H9 (cell line): ENCODE measurements around the gene STYXL2. TPM values are rescaled to one million over a fixed set of nuclear protein-coding genes. Genes with fewer than 3 reads are reported as not detected.
A peak's percentile ranks its signal among the peaks of the same experiment; 100 is the strongest.

Experiments
- DNase-seq: peaks from one replicate; pipeline ENCODE4 v3.0.0-alpha.2; 2017
- H2AFZ ChIP-seq: one replicate; pipeline ENCODE4 v1.6.1; 2013; ENCODE audit warnings: mild to moderate bottlenecking, low read length, control low read depth, moderate library complexity
- H2AK5ac ChIP-seq: 2 replicates; pipeline ENCODE4 v1.6.1; 2013; ENCODE audit warnings: low read length, control low read depth, mixed read lengths; ENCODE audit not compliant: insufficient read length
- H2BK120ac ChIP-seq: one replicate; pipeline ENCODE4 v1.6.1; 2013; ENCODE audit warnings: low read depth, mild to moderate bottlenecking, low read length, control low read depth, inconsistent platforms; ENCODE audit not compliant: poor library complexity, severe bottlenecking
- H2BK12ac ChIP-seq: 2 replicates; pipeline ENCODE4 v1.6.1; 2013; ENCODE audit warnings: low read length, control low read depth, mixed read lengths, low read depth; ENCODE audit not compliant: insufficient read length
- H2BK15ac ChIP-seq: 2 replicates; pipeline ENCODE4 v1.6.1; 2013; ENCODE audit warnings: low read depth, low read length, control low read depth
- H2BK20ac ChIP-seq: one replicate; pipeline ENCODE4 v1.6.1; 2013; ENCODE audit warnings: low read depth, mild to moderate bottlenecking, low read length, control low read depth, inconsistent platforms; ENCODE audit not compliant: poor library complexity, severe bottlenecking
- H2BK5ac ChIP-seq: 2 replicates; pipeline ENCODE4 v1.6.1; 2013; ENCODE audit warnings: low read length, control low read depth, mixed read lengths; ENCODE audit not compliant: insufficient read length
- H3K14ac ChIP-seq: 2 replicates; pipeline ENCODE4 v1.6.1; 2013; ENCODE audit warnings: low read length, control low read depth; ENCODE audit not compliant: insufficient read depth
- H3K18ac ChIP-seq: 2 replicates; pipeline ENCODE4 v1.6.1; 2013; ENCODE audit warnings: low read depth, mild to moderate bottlenecking, mixed read lengths, low read length, control low read depth; ENCODE audit not compliant: insufficient read length
- H3K23ac ChIP-seq: 2 replicates; pipeline ENCODE4 v1.6.1; 2013; ENCODE audit warnings: low read length, control low read depth, mixed read lengths, low read depth; ENCODE audit not compliant: insufficient read length
- H3K23me2 ChIP-seq: 2 replicates; pipeline ENCODE4 v1.6.1; 2013; ENCODE audit warnings: low read depth, mild to moderate bottlenecking, mixed read lengths, low read length, control low read depth; ENCODE audit not compliant: insufficient read length, poor library complexity, severe bottlenecking
- H3K27ac ChIP-seq: 2 replicates; pipeline ENCODE4 v1.5.1; 2013; ENCODE audit warnings: low read length, control low read depth, mixed read lengths, low read depth; ENCODE audit not compliant: insufficient read length
- H3K27me3 ChIP-seq: 2 replicates; pipeline ENCODE4 v1.6.1; 2013; ENCODE audit warnings: low read length, control low read depth, inconsistent platforms; ENCODE audit not compliant: insufficient read depth
- H3K4ac ChIP-seq: 2 replicates; pipeline ENCODE4 v1.6.1; 2013; ENCODE audit warnings: low read depth, mild to moderate bottlenecking, control low read depth, inconsistent platforms, low read length, moderate library complexity
- H3K4me1 ChIP-seq: 2 replicates; pipeline ENCODE4 v1.6.1; 2013; ENCODE audit warnings: low read length, control low read depth, inconsistent platforms; ENCODE audit not compliant: insufficient read depth
- H3K4me2 ChIP-seq: 2 replicates; pipeline ENCODE4 v1.6.1; 2013; ENCODE audit warnings: low read length, control low read depth, mixed read lengths; ENCODE audit not compliant: insufficient read length, insufficient read depth
- H3K56ac ChIP-seq: 2 replicates; pipeline ENCODE4 v1.6.1; 2013; ENCODE audit warnings: low read depth, mild to moderate bottlenecking, mixed read lengths, low read length, control low read depth; ENCODE audit not compliant: insufficient read length
- H3K79me1 ChIP-seq: 2 replicates; pipeline ENCODE4 v1.6.1; 2013; ENCODE audit warnings: low read depth, mild to moderate bottlenecking, moderate library complexity, low read length, control low read depth, inconsistent platforms; ENCODE audit not compliant: insufficient read depth, poor library complexity, severe bottlenecking
- H3K79me2 ChIP-seq: 2 replicates; pipeline ENCODE4 v1.6.1; 2013; ENCODE audit warnings: low read length, control low read depth, inconsistent platforms; ENCODE audit not compliant: insufficient read depth
- H3K9ac ChIP-seq: 2 replicates; pipeline ENCODE4 v1.6.1; 2013; ENCODE audit warnings: low read length, control low read depth, mixed read lengths; ENCODE audit not compliant: insufficient read length; ENCODE audit errors: extremely low read depth
- H3K9me3 ChIP-seq: one replicate; pipeline ENCODE4 v1.6.1; 2013; ENCODE audit warnings: low read depth, low read length, inconsistent platforms; ENCODE audit not compliant: control insufficient read depth
- H3T11ph ChIP-seq: one replicate; pipeline ENCODE4 v1.6.1; 2013; ENCODE audit warnings: mild to moderate bottlenecking, low read length, control low read depth, inconsistent platforms
- H4K20me1 ChIP-seq: one replicate; pipeline ENCODE4 v1.6.1; 2013; ENCODE audit not compliant: control insufficient read depth, insufficient read length, insufficient read depth
- H4K5ac ChIP-seq: 2 replicates; pipeline ENCODE4 v1.6.1; 2013; ENCODE audit warnings: low read depth, mild to moderate bottlenecking, mixed read lengths, low read length, control low read depth; ENCODE audit not compliant: insufficient read length
- H4K8ac ChIP-seq: replicated peaks from 2 replicates; pipeline ENCODE4 v1.6.1; 2013; ENCODE audit warnings: low read length, control low read depth, mixed read lengths, low read depth; ENCODE audit not compliant: insufficient read length
- H4K91ac ChIP-seq: 2 replicates; pipeline ENCODE4 v1.6.1; 2013; ENCODE audit warnings: low read depth, mild to moderate bottlenecking, moderate library complexity, mixed read lengths, low read length, control low read depth; ENCODE audit not compliant: insufficient read length
- H3K27ac Mint-ChIP-seq, 3 experiments: 2 replicates in 2 of 3; 3 replicates in 1 of 3; pipeline ENCODE4 v1.8.0; 2020 to 2021; ENCODE audit warnings: mixed read lengths in 3 of 3, mild to moderate bottlenecking in 1 of 3, moderate library complexity in 1 of 3
- H3K27me3 Mint-ChIP-seq: 2 replicates; pipeline ENCODE4 v1.8.0; 2021; ENCODE audit warnings: low read depth, mild to moderate bottlenecking, moderate library complexity, mixed read lengths
- H3K36me3 Mint-ChIP-seq, 3 experiments: 2 replicates in 2 of 3; 3 replicates in 1 of 3; pipeline ENCODE4 v1.8.0; 2020 to 2021; ENCODE audit warnings: low read depth in 3 of 3, mixed read lengths in 3 of 3; ENCODE audit not compliant: insufficient read depth in 1 of 3
- H3K4me1 Mint-ChIP-seq, 2 experiments: 2 replicates each; pipeline ENCODE4 v1.8.0; 2020; ENCODE audit warnings: mixed read lengths in 2 of 2
- H3K4me3 Mint-ChIP-seq, 2 experiments: 2 replicates in 1 of 2; 3 replicates in 1 of 2; pipeline ENCODE4 v1.8.0; 2020 to 2021; ENCODE audit warnings: mild to moderate bottlenecking in 2 of 2, mixed read lengths in 2 of 2, moderate library complexity in 1 of 2
- H3K9me3 Mint-ChIP-seq, 2 experiments: 2 replicates in 1 of 2; 3 replicates in 1 of 2; pipeline ENCODE4 v1.8.0; 2020; ENCODE audit warnings: mild to moderate bottlenecking in 2 of 2, mixed read lengths in 2 of 2, moderate library complexity in 1 of 2
- whole genome bisulfite sequencing: extraction: QIAGEN DNeasy Blood & Tissue Kit; methylation state at CpG from one replicate; pipeline ENCODE4 v1.1.7; 2013; ENCODE audit warnings: missing lambda C conversion rate, low lambda C conversion rate, mixed read lengths; ENCODE audit not compliant: insufficient read length; ENCODE audit errors: extremely low coverage; 5-methylcytosine and 5-hydroxymethylcytosine counted together
- total RNA-seq: library from RNA; stranded (reverse); gene quantifications from 2 replicates; pipeline ENCODE4 v1.2.1, GENCODE V29; 2021
- TF ChIP-seq, protein P1 (sequence below): fragments of 200-600 bp; sonication (generic); conservative IDR thresholded peaks from 3 replicates; pipeline ENCODE4 v1.8.0; 2021; ENCODE audit warnings: antibody characterized with exemption, mild to moderate bottlenecking

Gene STYXL2
- total RNA-seq, 1 experiment from 2014 or later, result 0.09 TPM

DNA sequence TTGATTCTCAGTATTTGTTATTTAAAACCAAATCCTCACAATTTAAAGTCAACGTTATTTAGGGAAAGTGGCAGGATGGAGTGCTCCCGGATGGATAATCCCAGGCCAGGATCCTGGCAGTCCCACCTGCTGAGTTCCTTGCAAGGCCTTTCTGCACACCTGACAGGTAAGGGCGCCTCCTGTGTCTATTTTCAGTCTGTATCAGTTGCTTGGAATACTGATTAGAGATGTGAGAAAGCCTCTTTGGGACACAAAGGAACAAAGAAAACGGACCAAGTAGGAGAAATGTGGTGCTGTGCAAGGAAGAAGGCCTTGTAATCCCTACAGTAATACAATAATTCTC is 12.2 kb downstream of the STYXL2 start:
- no CpG with 5 or more reads among the region's 4 CpGs for WGBS

More for the DNA sequence above, 12.2 kb downstream of the STYXL2 start:
- Histone ChIP-seq H3K4me1 (peaks cover 15% of the 10 kb centered on the region; the same call in 1 of the 2 replicates), H3K79me1 (no peaks in the 10 kb centered on the region), H2AFZ (no peak overlapping the region), H2BK12ac (no peak overlapping the region), H2BK5ac (no peak overlapping the region), H3T11ph (no peak overlapping the region), H4K5ac (no peak overlapping the region), H2BK20ac (no peak overlapping the region), H3K27me3 (no peaks in the 10 kb centered on the region), H3K23me2 (no peaks in the 10 kb centered on the region), H2AK5ac (no peak overlapping the region), H4K8ac (no peak overlapping the region), H3K79me2 (no peaks in the 10 kb centered on the region), H3K4me2 (no peak overlapping the region), H3K56ac (no peak overlapping the region), H3K23ac (no peak overlapping the region), H3K4ac (no peak overlapping the region), H3K27ac (no peak overlapping the region), H4K20me1 (no peaks in the 10 kb centered on the region), H2BK120ac (no peak overlapping the region), H3K18ac (no peak overlapping the region), H3K9me3 (no peaks in the 10 kb centered on the region), H2BK15ac (no peak overlapping the region), H4K91ac (no peak overlapping the region), H3K9ac (no peak overlapping the region), H3K14ac (no peak overlapping the region)
- DNase-seq, result no peak
- Mint-ChIP-seq H3K4me1 (peaks cover 45 to 59% of the 10 kb centered on the region in 2 experiments), H3K9me3 (no peaks in the 10 kb centered on the region; a peak in 2 of 5 replicates), H3K4me3 (no peak overlapping the region), H3K27me3 (0 out of 2 replicates have a peak, but pooled peaks cover 2% of the 10 kb centered on the region), H3K27ac (0 out of 7 replicates have a peak overlapping the region, but pooled peaks of 1 of the 3 experiments have one; percentile 41), H3K36me3 (peaks cover 0 to 3% (median 0%) of the 10 kb centered on the region in 3 experiments; a peak in 1 of 7 replicates)
- TF ChIP-seq, protein P1, sequence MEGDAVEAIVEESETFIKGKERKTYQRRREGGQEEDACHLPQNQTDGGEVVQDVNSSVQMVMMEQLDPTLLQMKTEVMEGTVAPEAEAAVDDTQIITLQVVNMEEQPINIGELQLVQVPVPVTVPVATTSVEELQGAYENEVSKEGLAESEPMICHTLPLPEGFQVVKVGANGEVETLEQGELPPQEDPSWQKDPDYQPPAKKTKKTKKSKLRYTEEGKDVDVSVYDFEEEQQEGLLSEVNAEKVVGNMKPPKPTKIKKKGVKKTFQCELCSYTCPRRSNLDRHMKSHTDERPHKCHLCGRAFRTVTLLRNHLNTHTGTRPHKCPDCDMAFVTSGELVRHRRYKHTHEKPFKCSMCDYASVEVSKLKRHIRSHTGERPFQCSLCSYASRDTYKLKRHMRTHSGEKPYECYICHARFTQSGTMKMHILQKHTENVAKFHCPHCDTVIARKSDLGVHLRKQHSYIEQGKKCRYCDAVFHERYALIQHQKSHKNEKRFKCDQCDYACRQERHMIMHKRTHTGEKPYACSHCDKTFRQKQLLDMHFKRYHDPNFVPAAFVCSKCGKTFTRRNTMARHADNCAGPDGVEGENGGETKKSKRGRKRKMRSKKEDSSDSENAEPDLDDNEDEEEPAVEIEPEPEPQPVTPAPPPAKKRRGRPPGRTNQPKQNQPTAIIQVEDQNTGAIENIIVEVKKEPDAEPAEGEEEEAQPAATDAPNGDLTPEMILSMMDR, result peak; percentile 37; the same call in 2 of the 3 replicates
